Transverse colon (tissue), 3 donors: Measurements from ENCODE around the gene TRPM1.

Source experiments
- POLR2A ChIP-seq: fragments of 450-650 bp; IDR thresholded peaks from one replicate; pipeline ENCODE4 v1.6.1; 2016; ENCODE audit warnings: antibody characterized with exemption, mild to moderate bottlenecking, moderate library complexity
- TF ChIP-seq, protein P1 (sequence below), 5 experiments: fragments of 200-600 bp in 3 of 5; fragments of 450-650 bp in 2 of 5; sonication (generic) in 3 of 5; IDR thresholded peaks; 1 replicate in 2 of 5; 2 replicates in 3 of 5; pipeline ENCODE4 v1.5.1; 2016 to 2017; ENCODE audit warnings: antibody characterized with exemption in 5 of 5, inconsistent platforms in 3 of 5, mild to moderate bottlenecking in 2 of 5, moderate library complexity in 1 of 5

DNA sequence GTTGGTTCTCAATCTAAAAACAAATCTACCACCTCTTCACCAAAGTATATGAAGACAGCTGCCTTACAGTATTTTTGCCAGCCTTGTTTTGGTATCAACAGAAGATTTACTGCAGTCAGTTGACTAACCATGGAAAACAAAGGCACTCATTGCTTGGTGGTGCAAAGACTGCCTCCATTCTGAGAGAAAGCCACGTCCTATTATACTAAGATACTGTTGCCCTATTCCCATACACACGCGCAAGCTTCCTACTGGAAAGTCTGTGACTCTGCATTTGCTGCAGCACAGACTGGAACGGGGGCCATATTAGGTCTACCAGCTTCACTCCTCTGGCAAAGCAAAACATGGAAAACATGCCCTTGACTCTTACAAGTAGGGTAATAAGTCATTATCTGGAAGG lies 128.1 kb downstream of the TRPM1 start:
- no peak for TF ChIP-seq POLR2A
- TF ChIP-seq, protein P1, sequence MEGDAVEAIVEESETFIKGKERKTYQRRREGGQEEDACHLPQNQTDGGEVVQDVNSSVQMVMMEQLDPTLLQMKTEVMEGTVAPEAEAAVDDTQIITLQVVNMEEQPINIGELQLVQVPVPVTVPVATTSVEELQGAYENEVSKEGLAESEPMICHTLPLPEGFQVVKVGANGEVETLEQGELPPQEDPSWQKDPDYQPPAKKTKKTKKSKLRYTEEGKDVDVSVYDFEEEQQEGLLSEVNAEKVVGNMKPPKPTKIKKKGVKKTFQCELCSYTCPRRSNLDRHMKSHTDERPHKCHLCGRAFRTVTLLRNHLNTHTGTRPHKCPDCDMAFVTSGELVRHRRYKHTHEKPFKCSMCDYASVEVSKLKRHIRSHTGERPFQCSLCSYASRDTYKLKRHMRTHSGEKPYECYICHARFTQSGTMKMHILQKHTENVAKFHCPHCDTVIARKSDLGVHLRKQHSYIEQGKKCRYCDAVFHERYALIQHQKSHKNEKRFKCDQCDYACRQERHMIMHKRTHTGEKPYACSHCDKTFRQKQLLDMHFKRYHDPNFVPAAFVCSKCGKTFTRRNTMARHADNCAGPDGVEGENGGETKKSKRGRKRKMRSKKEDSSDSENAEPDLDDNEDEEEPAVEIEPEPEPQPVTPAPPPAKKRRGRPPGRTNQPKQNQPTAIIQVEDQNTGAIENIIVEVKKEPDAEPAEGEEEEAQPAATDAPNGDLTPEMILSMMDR (IDR thresholded peaks at IDR 0.05), result no peak
